Panc1 (cell line): ENCODE data around the gene HLA-F. TPM values are rescaled to one million over a fixed set of nuclear protein-coding genes. Genes with fewer than 3 reads are reported as not detected.

Experiments
- ATAC-seq: fragments of 200-7000 bp; cut with Tn5 transposase; 2 replicates; pipeline ENCODE4 v1.9.1; 2020; ENCODE audit warnings: mild to moderate bottlenecking, moderate library complexity
- BruUV-seq: library from RNA; stranded (reverse); fragments of 400-500 nt; replicated peaks from 2 replicates; lab custom pipeline; 2021; lab: Mats Ljungman, UMichigan
- CTCF ChIA-PET: fragments of 300-600 bp; sonication (Branson Sonifier 250); formaldehyde crosslinking; loops from one replicate; lab custom pipeline; 2022; ENCODE audit warnings: antibody characterized with exemption; lab: Charles Lee
- POLR2A ChIA-PET: fragments of 300-600 bp; sonication (Branson Sonifier 250); formaldehyde crosslinking; loops from one replicate; lab custom pipeline; 2022; ENCODE audit warnings: antibody characterized with exemption; lab: Charles Lee
- DNase-seq: peaks from one replicate; pipeline ENCODE4 v3.0.0-alpha.2; 2010; ENCODE audit warnings: low read depth, low spot score
- H3K27ac ChIP-seq: 2 replicates; pipeline ENCODE4 v1.5.1; 2011; ENCODE audit warnings: mild to moderate bottlenecking, low read length, inconsistent platforms
- H3K27me3 ChIP-seq: fragments of 200-500 bp; sonication (Bioruptor generic); 2 replicates; pipeline ENCODE4 v1.6.0; 2014; ENCODE audit warnings: low read length, inconsistent platforms; ENCODE audit not compliant: control insufficient read depth, insufficient read depth
- H3K36me3 ChIP-seq: fragments of 200-500 bp; sonication (Bioruptor generic); 2 replicates; pipeline ENCODE4 v1.5.1; 2014; ENCODE audit warnings: inconsistent platforms, mild to moderate bottlenecking, low read length, moderate library complexity; ENCODE audit not compliant: control insufficient read depth, insufficient read depth
- H3K4me1 ChIP-seq: 2 replicates; pipeline ENCODE4 v1.5.1; 2011; ENCODE audit warnings: inconsistent platforms, mild to moderate bottlenecking, low read length, moderate library complexity; ENCODE audit not compliant: control insufficient read depth, insufficient read depth
- H3K4me3 ChIP-seq, 2 experiments: 2 replicates each; pipeline ENCODE4 v1.5.1; 2011 to 2012; ENCODE audit warnings: low read depth in 2 of 2, low read length in 2 of 2, mild to moderate bottlenecking in 2 of 2, inconsistent platforms in 1 of 2, moderate library complexity in 1 of 2
- H3K9me3 ChIP-seq: fragments of 200-500 bp; sonication (Bioruptor generic); 2 replicates; pipeline ENCODE4 v1.5.1; 2014; ENCODE audit warnings: low read depth, mild to moderate bottlenecking, inconsistent platforms, low read length, moderate library complexity; ENCODE audit not compliant: control insufficient read depth, insufficient read depth
- POLR2AphosphoS5 ChIP-seq: IDR thresholded peaks from 2 replicates; pipeline ENCODE4 v1.6.1; 2012; ENCODE audit warnings: mild to moderate bottlenecking, low read depth, low read length, moderate library complexity
- SIN3A ChIP-seq: IDR thresholded peaks from 2 replicates; pipeline ENCODE4 v1.6.1; 2012; ENCODE audit warnings: low read depth, mild to moderate bottlenecking, low read length, moderate library complexity, borderline replicate concordance; ENCODE audit not compliant: insufficient read depth
- TCF7L2 ChIP-seq: IDR thresholded peaks from 2 replicates; pipeline ENCODE4 v1.6.1; 2011; ENCODE audit warnings: mild to moderate bottlenecking, low read depth, low read length, inconsistent platforms
- in situ Hi-C: cut with HindIII; loops from 2 replicates; pipeline ENCODE4 v1.10.0; 2016; ENCODE audit warnings: low sequenced_read_pairs, low pct_unique_long_range_greater_than_20kb
- intact Hi-C: fragments of 100-400 bp; cut with micrococcal nuclease; formaldehyde crosslinking; loops from one replicate; pipeline ENCODE4 v1.10.0; 2022; ENCODE audit not compliant: unreplicated experiment
- total RNA-seq: library from RNA; stranded (reverse); gene quantifications from one replicate; pipeline ENCODE4 v1.2.1, GENCODE V29; 2021; ENCODE audit not compliant: unreplicated experiment
- TF ChIP-seq, protein P1 (sequence below): fragments of 450-650 bp; IDR thresholded peaks from 2 replicates; pipeline ENCODE4 v1.5.1; 2017; ENCODE audit warnings: mild to moderate bottlenecking
- TF ChIP-seq, protein P2 (sequence below), 2 experiments: IDR thresholded peaks; 2 replicates each; pipeline ENCODE4 v1.6.1; 2011 to 2012; ENCODE audit warnings: low read depth in 2 of 2, control low read depth in 1 of 2, low read length in 1 of 2, mild to moderate bottlenecking in 1 of 2, moderate library complexity in 1 of 2; ENCODE audit not compliant: insufficient read depth in 1 of 2

The HLA-F gene
- total RNA-seq, 1 experiment from 2014 or later = 7.5 TPM

DNA sequence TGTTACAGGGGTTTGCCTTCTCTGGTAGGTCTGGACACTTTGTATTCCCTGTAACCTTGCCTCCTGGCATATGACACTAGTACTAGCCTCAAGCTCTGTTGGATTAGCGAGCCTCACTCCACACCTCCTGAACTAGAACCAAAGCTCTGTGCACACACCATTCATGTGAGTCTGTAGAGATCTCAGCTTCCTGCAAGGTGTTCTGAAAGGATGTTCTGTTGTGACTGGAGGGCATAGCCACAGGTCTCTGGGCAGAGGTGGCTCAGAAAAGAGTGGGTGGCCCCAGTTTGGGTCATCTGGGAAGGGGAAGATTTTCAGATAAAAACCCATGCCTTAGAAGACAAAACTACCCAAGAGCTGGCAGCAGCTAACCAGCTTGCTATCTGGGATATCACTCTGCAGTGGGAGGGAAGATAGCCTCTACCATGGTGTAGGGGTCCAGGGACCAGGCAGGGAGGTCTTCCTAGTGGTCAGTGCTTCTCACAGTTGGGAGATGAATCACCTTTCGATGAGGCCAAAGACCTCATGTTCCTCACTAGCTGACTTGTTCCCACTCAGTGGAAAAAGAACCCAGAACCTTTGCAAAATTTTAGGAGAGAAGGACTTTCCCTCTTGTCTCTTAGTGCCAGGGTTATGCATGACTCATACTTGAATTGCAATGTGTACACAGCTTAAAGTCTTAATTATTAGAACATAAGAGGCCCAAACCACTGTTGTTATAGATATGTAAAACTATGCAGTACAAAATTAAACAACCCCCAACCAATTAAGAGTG is 41.4 kb downstream of the HLA-F start:
- intact Hi-C loops = no loop called here
- DNase-seq = no peak
- CTCF ChIA-PET = no interaction called here
- TF ChIP-seq TCF7L2 (no peak), POLR2AphosphoS5 (no peak), SIN3A (no peak)
- TF ChIP-seq, protein P1, sequence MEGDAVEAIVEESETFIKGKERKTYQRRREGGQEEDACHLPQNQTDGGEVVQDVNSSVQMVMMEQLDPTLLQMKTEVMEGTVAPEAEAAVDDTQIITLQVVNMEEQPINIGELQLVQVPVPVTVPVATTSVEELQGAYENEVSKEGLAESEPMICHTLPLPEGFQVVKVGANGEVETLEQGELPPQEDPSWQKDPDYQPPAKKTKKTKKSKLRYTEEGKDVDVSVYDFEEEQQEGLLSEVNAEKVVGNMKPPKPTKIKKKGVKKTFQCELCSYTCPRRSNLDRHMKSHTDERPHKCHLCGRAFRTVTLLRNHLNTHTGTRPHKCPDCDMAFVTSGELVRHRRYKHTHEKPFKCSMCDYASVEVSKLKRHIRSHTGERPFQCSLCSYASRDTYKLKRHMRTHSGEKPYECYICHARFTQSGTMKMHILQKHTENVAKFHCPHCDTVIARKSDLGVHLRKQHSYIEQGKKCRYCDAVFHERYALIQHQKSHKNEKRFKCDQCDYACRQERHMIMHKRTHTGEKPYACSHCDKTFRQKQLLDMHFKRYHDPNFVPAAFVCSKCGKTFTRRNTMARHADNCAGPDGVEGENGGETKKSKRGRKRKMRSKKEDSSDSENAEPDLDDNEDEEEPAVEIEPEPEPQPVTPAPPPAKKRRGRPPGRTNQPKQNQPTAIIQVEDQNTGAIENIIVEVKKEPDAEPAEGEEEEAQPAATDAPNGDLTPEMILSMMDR = no peak
- TF ChIP-seq, protein P2, sequence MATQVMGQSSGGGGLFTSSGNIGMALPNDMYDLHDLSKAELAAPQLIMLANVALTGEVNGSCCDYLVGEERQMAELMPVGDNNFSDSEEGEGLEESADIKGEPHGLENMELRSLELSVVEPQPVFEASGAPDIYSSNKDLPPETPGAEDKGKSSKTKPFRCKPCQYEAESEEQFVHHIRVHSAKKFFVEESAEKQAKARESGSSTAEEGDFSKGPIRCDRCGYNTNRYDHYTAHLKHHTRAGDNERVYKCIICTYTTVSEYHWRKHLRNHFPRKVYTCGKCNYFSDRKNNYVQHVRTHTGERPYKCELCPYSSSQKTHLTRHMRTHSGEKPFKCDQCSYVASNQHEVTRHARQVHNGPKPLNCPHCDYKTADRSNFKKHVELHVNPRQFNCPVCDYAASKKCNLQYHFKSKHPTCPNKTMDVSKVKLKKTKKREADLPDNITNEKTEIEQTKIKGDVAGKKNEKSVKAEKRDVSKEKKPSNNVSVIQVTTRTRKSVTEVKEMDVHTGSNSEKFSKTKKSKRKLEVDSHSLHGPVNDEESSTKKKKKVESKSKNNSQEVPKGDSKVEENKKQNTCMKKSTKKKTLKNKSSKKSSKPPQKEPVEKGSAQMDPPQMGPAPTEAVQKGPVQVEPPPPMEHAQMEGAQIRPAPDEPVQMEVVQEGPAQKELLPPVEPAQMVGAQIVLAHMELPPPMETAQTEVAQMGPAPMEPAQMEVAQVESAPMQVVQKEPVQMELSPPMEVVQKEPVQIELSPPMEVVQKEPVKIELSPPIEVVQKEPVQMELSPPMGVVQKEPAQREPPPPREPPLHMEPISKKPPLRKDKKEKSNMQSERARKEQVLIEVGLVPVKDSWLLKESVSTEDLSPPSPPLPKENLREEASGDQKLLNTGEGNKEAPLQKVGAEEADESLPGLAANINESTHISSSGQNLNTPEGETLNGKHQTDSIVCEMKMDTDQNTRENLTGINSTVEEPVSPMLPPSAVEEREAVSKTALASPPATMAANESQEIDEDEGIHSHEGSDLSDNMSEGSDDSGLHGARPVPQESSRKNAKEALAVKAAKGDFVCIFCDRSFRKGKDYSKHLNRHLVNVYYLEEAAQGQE (IDR thresholded peaks at IDR 0.05; ENCODE audit: insufficient read depth in 1 of 2, low read depth in 2 of 2, low read length in 1 of 2) = no peak
- ATAC-seq = no peak
- POLR2A ChIA-PET = no interaction called here
- Histone ChIP-seq H3K27ac (no peak overlapping the region), H3K4me1 (no peaks in the 10 kb centered on the region), H3K9me3 (no peaks in the 10 kb centered on the region), H3K27me3 (peaks cover 2% of the 10 kb centered on the region), H3K4me3 (no peak overlapping the region), H3K36me3 (no peaks in the 10 kb centered on the region)
- in situ Hi-C loops = no loop called here
- BruUV-seq = no TSS peak

GRCh38 chr6:29769336-29769735 is 46.1 kb downstream of the HLA-F start:
- in situ Hi-C loops (no loop called here), intact Hi-C loops (no loop called here)
- ChIA-PET POLR2A (no interaction called here), CTCF (no interaction called here)
- Histone ChIP-seq H3K4me1 (no peaks in the 10 kb centered on the region), H3K36me3 (no peaks in the 10 kb centered on the region), H3K9me3 (no peaks in the 10 kb centered on the region), H3K4me3 (no peak overlapping the region), H3K27me3 (peaks cover 2% of the 10 kb centered on the region; the same call in 1 of the 2 replicates), H3K27ac (no peak overlapping the region)
- TF ChIP-seq, protein P1 = no peak
- TF ChIP-seq SIN3A (no peak), TCF7L2 (no peak), POLR2AphosphoS5 (no peak)
- TF ChIP-seq, protein P2 (IDR thresholded peaks at IDR 0.05; ENCODE audit: insufficient read depth in 1 of 2, low read depth in 2 of 2, low read length in 1 of 2) = no peak
- BruUV-seq = no TSS peak
- no peak for ATAC-seq
- no peak for DNase-seq
